Embryonic facial prominence (tissue), 1 donor: Measurements from ENCODE around the gene ELAVL1.
A peak's percentile ranks its signal among the peaks of the same experiment; 100 is the strongest.
"Not testable (repeated sequence)": the region's sequence is repeated elsewhere in the genome, so short reads cannot be mapped to it uniquely, and the experiment has no call there.

Source experiments
- DNase-seq: peaks from one replicate; pipeline ENCODE4 v3.0.0-alpha.2; 2016; ENCODE audit errors: extremely low spot score

The ELAVL1 gene

DNA sequence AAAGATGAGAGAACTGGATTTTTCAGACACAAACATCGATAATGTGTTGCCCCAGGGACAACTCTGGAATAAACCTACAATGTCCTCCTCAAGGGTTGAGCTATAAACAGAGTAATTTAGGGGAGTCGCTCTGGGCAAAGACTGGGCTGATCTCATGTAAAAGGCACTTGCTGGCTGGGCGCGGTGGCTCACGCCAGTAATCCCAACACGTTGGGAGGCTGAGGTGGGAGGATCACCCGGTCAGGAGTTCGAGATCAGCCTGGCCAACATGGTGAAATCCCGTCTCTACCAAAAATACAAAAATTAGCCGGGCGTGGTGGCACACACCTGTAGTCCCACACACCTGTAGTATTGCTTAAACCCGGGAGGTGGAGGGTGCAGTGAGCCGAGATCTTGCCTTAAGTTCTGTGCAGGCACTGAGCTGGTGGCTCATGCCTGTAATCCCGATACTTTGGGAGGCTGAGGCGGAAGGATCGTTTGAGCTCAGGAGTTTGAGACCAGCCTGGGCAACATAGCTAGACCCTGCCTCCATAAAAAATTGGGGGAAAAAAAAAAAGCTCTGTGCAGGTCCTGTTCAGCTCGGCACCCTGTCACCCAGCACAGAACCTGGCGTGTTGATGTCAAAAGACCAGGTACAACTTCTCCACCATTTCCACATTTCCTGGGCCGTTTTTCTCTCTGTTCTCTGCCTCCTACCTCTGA, 63.4 kb downstream of the ELAVL1 start:
- no peak for DNase-seq

GRCh38 chr19:7940841-7941240, 64.6 kb downstream of the ELAVL1 start:
- DNase-seq: no peak

- DNase-seq: no peak
These were observed 70.7 kb downstream of the ELAVL1 start for GRCh38 chr19:7934766-7935165.

DNA sequence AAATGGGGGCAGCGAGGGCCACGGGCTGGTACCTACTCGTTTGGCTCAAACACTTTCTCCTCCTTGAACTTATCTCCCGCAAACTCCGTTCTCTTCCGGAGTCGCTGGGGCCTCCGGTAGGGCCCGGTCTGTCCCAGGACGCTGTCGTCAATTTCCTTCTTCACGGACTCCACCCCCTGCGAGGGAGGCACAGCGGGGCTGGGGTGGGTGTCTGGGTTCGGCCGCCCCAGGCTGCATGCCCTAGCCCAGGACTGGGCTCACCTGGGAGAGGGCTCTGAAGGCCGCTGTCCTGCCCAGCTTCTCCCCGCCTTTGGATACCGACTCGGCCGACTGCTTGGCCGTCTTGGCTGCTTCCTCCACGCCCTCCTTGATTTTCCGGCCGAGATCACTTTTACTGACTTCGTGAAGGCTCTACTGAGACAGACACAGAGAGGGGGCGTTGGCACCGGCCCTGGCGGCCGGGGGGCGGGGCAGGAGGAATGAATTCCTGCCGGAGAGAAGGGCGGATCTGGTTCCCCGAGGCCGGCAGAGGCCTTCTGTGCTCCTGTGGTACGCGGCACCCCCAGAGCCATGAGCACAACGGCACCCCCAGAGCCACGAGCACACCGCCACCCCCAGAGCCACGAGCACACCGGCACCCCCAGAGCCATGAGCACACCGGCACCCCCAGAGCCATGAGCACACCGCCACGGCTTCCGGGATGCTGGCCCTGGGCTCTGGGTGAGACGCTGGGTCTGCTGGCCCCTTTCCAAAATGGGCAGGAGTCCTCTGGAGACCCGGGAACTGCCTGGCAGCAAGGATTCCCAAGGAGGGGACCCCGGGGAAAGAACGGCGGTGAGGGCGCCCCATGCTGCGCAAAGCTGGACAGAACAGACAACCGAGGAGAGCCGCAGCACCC, 71.4 kb downstream of the ELAVL1 start:
- no peak for DNase-seq

GRCh38 chr19:7933411-7933810, 72.0 kb downstream of the ELAVL1 start:
- no peak for DNase-seq

- no peak for DNase-seq
These were observed 72.5 kb downstream of the ELAVL1 start for GRCh38 chr19:7932930-7933300.

GRCh38 chr19:7932276-7932929, 73.0 kb downstream of the ELAVL1 start:
- DNase-seq: no peak

DNA sequence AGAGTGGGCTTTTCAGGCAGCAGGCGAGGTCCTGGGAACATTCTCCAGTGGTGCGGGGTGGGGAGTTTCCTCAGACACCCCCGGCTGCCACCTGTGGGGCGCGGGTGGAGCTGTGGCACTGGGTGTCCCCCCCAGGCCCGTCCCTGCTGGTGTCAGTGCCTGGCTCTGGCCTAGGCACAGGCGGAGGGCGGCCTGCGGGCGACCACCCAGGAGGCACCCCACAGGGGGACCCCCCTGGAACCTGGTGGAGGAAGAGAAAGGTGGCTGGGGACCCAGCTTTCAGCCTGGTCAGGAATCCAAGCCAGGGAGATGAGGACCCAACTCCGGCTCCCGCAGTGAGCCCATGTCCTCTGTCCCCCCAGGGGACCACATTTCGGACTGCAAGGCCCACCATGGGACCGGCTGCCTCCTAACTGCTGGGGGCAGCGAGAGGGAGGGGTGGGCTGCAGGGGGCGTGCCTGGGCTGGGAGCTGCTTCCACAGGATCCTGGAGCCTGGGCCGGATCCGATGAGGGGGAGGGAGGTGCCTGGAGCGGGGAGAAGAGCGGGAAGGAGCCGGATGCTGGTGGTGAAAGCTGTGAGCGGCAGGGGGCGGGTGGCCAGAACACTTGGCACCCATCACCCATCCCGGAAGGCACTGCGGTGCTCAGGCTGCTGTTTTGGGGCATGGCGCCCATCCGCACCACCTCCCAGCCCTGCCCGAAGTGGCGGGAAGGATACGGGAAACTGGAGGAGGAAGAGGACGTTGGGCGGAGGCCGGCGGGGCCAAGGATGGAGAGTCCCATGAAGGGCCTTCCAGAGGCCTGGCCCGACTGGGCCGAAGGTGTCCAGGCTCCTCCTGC, 74.0 kb downstream of the ELAVL1 start:
- DNase-seq: no peak

- no peak for DNase-seq
These were observed 74.7 kb downstream of the ELAVL1 start for GRCh38 chr19:7930765-7931164.

DNA sequence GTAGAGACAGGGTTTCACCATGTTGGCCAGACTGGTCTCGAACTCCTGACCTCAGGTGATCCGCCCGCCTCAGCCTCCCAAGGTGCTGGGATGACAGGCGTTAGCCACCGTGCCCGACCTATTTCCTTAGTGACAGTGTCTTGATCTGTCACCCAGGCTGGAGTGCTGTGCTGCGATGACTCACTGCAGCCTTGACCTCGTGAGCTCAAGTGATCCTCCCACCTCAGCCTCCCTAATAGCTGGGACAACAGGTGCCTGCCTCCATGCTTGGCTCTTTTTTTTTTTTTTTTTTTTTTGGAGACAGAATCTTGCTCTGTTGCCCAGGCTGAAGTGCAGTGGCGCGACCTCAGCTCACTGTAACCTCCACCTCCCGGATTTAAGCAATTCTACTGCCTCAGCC, 75.4 kb downstream of the ELAVL1 start:
- DNase-seq: not testable (repeated sequence)

DNA sequence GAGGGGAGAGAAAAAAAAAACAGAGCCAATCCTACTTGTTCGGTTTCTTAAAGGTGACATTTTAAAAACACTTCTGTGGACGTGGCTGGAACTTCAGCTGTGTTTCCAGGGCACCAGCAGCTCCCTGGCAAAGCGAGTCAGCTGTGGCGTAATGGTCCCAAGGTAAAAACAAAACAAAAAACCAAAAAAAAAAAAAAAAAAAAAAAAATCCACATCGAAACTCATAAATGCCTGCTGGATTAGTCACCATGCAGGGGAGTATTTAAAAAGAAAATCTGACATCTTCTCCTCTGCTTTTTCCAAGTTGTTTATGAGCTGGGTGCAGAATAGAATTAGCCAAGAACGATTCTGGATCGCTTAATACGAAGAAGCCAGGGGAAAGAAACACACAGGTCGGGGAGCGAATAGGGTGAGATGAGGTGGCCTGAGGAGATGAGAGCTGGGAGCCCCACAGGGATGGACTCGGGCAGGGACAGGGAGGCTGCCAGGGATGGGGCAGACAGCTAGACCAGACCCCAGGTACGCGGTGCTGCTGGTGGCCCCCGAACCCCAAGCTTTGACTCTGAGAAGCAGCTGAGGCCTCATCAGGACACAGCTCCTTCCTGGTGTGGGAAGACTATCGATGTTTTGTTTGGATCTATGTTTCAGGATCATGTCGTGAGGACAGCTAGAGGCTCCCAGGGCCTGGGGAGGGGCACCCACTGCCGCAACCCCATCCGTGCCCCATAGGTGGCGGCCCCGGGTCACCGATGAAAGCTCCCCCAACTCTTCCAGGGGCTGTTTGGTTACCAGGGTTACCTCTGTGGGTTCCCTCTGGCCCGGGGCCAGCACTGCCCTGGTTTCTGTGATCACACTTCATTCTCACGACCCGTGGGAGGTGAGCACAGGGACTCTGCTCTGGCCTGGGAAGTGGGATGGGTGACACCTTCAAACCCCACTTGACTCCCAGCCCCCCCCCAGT, 76.4 kb downstream of the ELAVL1 start:
- DNase-seq: no peak

DNA sequence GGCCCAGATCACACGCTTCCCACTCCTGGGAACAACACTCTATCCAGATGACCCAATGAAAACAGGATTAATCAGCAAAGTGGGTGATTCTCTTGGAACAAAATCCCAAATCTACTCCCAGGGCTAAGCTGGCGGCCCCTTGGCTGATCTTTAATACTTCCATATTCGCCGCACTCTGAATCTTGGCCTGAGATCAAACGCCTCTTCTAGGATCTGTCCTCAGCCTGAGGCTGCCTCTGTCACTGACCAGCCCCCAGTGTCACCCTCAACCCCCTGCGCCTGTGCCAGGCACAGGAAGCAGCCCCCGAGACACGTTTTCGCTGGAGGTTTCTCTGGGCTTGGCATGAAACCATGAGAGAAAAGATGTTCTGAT, 77.1 kb downstream of the ELAVL1 start:
- DNase-seq: no peak

- no peak for DNase-seq
These were observed 77.7 kb downstream of the ELAVL1 start for GRCh38 chr19:7927605-7928333.

DNA sequence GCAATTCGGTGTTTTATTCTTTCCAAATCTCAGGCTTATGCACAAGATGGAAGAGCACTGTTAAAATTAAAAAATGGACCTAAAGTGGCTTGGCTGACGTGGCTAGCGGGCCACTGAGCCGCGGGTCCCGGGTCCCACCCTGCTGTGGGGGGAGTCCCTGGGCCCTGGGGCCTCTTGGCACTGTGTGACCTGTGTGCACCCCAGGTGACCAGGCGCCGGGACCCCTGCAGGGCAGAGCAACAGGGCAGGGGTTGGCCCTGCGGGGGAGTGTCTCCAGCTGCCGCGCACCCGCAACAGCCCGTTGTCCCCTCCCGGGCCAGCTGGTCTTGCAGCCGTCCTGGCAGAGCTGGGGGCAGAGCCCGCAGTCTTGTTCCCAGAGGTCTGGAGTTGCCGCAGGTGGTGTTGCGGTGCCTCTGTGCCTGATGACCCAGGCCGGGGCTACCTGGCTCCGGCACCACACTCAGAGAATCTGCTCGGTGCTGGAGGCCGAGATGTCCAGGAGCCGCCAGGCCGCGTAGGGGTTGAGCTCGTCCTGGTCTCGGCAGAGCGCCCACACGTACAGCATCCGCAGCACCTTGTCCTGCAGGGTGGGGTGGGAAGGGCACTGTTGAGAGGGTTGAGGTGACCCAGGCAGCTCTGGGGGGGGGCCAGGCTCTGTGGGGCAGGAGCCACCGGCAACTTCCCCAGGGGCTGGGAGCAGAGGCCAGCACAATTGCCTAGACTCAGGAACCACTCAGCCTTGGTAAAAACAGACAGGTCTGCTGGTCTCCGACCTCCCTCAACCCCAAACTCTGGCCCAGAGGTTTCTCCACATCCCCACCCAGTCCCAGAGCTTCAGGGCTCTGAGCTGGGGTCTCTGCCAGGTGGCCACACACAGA, 78.5 kb downstream of the ELAVL1 start:
- DNase-seq: no peak

- no peak for DNase-seq
These were observed 79.3 kb downstream of the ELAVL1 start, which contains the start of gene CTXN1 for GRCh38 chr19:7926021-7926726. Gene CTXN1 (minus strand): TSS chr19:7926135. CDS start chr19:7925538, 597 bp downstream.

- peak; percentile 51 for DNase-seq
These were observed 80.1 kb downstream of the ELAVL1 start for GRCh38 chr19:7925171-7925851.

GRCh38 chr19:7924651-7925170, 80.7 kb downstream of the ELAVL1 start:
- DNase-seq: no peak
